T-helper 1 cell treated with Interleukin-12 subunit alpha and Interleukin-12 subunit beta and Interleukin-4 antibody, amounts not matched to agents 30 ng/mL and 1 ng/mL, for 36 hours (primary cell): ENCODE results near the gene SAP30L. TPM values are rescaled to one million over a fixed set of nuclear protein-coding genes. Genes with fewer than 3 reads are reported as not detected.

Experiments
- intact Hi-C: fragments of 100-400 bp; cut with micrococcal nuclease; formaldehyde crosslinking; loops from one replicate; pipeline ENCODE4 v1.15.1; 2024
- total RNA-seq: library from RNA; stranded (reverse); gene quantifications from 2 replicates; pipeline ENCODE4 v1.2.3, GENCODE V29; 2022

The SAP30L gene
- total RNA-seq, 1 donor from 2014 or later = 44.1 TPM

DNA sequence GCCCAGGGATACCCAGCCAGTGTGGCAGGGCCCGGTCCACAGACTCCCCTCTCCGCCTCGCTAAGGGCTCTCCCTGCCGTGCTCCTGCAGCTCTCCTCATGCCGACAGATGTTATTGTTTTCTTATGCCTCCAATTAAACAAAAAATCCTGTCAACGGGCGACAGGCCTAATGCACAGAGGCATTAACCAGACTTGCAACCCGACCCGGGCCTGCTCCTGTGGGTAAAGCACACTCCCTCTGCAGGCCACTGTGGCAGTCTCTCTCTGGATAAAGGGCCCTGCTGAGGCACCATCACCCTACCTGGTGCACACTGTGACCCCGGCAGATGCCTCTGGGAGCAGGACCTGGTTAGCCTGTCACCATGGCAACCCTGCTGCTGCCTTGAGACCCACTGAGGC is 59.8 kb downstream of the SAP30L start:
- intact Hi-C loops = no loop called here

- intact Hi-C loops = no loop called here
These were observed 60.4 kb downstream of the SAP30L start for GRCh38 chr5:154506049-154506715.

- intact Hi-C loops = no loop called here
These were observed 60.9 kb downstream of the SAP30L start for GRCh38 chr5:154506716-154507080.

DNA sequence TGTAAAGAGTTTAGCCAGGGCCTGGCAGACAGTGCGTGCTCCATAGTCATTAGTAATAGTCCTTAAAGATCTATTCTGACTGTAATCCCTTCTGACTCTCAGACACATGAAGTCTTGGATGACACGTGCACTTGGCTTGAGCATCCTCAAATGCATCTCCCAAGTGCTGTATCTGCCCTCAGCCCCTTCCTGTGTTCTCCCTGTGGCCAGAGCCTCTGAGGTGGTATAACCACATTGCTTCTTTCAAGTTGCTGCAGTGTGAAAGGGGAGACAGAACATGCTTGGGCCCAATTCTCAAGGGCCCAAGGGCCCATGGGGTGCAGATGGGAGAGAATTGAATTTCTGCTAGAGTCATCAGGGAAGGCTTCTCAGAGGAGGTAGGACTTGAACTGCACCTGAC is 62.3 kb downstream of the SAP30L start:
- intact Hi-C loops = no loop called here

- intact Hi-C loops = no loop called here
These were observed 64.2 kb downstream of the SAP30L start for GRCh38 chr5:154509784-154510555.

Other genes with a start within 250 kb of the SAP30L start
- not detected in 2 replicates for gene HAND1, start 32.2 kb downstream of the SAP30L start, total RNA-seq